GM20000 (cell line): Measurements from ENCODE around the gene TBX3.

Experiments used
- DNase-seq: peaks from one replicate; pipeline ENCODE4 v3.0.0; 2012; ENCODE audit warnings: low spot score
- TF ChIP-seq, protein P1 (sequence below): IDR thresholded peaks from 2 replicates; pipeline ENCODE4 v1.5.1; 2012; ENCODE audit warnings: mild to moderate bottlenecking, control low read depth; ENCODE audit errors: extremely low read depth, missing control alignments

TBX3 gene

DNA sequence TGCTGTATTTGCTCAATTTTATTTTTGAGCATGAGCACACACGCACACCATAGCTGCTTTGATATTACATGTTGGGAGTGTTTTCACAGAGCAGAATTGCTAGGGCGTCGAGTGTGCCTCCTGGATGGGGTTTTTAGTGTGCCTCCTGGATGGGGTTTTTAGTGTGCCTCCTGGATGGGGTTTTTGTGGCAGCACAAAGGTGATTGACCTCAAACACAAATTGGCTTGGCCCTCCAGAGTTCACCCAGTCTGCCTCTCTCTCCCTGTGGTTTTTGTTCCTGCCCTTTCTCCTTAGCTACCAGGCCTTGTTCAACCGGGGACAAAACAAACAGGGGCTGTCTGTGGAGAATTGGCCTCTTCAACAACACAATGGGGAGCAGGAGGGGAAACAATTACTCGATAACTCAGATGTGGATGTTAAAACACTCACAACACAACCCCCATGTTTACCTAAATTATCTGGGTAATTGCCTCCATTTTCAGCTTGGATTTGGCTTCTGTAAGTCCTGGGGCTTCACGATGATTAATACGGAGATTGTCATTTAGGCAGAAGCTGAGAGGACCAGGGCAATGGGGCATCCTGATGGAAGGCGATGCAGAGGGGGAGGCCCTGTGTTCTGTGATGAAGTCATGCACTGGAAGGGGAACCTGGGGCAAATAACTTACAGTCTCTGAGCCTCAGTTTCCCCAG, 26.9 kb downstream of the TBX3 start:
- TF ChIP-seq, protein P1, sequence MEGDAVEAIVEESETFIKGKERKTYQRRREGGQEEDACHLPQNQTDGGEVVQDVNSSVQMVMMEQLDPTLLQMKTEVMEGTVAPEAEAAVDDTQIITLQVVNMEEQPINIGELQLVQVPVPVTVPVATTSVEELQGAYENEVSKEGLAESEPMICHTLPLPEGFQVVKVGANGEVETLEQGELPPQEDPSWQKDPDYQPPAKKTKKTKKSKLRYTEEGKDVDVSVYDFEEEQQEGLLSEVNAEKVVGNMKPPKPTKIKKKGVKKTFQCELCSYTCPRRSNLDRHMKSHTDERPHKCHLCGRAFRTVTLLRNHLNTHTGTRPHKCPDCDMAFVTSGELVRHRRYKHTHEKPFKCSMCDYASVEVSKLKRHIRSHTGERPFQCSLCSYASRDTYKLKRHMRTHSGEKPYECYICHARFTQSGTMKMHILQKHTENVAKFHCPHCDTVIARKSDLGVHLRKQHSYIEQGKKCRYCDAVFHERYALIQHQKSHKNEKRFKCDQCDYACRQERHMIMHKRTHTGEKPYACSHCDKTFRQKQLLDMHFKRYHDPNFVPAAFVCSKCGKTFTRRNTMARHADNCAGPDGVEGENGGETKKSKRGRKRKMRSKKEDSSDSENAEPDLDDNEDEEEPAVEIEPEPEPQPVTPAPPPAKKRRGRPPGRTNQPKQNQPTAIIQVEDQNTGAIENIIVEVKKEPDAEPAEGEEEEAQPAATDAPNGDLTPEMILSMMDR, result no peak
- DNase-seq, result no peak

DNA sequence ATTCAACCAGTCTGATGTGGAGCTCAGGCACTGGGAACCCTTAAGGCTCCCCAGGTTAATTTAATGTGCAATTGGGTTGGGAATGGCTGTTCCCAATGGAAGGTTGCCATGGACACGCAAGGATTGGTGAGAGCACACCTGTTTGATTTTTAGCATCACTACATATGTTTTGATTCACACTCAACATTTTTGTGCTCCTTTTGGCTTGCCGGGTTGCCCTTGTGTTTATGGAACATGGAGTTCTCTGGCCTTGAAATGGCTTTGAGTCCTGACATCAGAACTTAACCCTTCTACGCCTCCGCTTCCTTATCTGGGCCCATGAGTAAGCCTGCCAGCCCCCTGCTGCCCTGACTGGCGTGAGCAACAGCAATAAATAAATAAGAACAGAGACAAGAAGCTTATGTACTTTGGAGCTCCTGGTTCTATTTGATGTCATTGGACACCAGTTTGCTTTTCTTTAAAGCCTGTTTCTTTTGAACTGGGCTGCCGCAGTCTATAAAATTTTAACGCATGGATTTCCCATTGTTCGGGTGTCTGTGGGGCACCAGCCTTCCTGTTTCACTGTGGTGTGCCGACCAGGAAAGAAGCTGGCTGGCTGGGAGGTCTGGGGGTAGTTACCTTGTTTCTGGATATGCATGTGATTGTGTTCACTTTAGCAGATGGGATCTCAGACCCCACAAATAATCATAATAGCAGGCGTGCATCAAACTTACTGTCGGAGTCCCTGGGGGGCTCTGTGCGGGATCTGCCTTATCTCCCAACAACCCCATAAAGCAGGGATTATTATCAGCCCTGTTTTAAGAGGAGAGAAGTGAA, 27.8 kb downstream of the TBX3 start:
- no peak for DNase-seq
- TF ChIP-seq, protein P1, result no peak

DNA sequence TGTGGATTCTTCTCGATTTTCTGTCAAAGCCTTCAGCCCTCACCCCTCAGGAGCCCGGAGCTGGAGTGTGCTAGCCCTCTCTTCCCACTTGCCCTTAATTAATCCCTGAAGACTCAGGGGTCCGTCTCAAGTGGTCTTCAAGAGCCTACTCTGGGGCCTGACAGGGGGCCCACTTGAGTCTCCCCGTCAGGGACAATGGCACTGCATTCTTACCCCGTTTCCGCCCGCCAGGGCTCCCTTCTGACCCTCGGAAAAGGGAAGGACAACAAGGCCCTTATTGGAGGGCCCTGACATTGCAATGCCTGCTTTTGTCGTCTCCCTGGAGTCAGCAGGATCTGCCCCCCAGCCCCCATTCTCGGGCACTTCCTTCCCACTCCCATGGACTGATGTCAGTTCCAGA, 34.4 kb downstream of the TBX3 start:
- no peak for DNase-seq
- TF ChIP-seq, protein P1, result no peak

DNA sequence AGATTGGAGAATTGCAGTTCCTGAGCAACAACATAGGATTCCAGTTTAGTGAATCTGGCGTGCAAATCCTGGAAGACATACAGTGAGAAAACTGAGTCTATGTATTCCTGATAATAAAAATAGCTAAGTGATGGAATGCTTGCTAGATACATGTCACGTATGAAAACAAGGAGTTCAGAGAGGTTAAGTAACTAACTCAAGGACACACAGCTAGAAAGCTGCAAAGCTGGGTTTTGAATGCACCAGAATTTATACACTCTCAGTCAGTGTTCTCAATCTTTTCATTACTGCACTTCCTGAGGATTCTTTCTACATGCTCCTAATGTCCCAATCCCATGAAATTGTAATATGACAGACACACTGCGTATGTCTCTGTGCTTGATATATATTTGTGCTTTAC, 35.3 kb downstream of the TBX3 start:
- TF ChIP-seq, protein P1, result no peak
- no peak for DNase-seq

DNA sequence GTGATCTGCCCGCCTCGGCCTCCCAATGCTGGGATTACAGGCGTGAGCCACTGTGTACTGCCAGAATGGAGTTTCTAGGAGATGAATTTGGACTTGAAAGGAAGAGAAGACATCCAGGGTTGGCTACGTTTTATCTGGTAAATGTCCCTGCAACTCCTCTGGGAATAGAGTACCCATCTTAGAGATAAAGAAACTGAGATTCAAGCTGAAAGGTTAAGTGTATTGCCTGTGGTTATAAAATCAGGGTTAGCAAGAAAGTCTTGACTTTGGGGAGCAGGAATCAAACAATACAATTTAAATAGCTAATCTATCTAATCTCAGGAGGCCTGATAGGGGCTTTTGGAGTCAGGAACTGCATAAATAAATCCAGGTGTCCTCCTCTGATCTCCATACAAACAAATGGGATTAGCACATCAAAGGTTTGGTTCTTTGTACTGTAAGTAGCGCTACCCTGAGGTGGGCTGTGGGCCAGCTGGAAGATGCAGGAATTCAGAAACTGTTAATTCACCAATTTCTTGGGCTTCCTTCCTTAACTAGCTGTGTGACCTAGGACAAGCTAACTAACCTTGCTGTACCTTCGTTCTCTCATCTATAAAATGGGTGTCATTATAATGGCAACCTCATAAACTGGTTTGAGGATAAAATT, 45.1 kb downstream of the TBX3 start:
- no peak for DNase-seq
- TF ChIP-seq, protein P1, result no peak

DNA sequence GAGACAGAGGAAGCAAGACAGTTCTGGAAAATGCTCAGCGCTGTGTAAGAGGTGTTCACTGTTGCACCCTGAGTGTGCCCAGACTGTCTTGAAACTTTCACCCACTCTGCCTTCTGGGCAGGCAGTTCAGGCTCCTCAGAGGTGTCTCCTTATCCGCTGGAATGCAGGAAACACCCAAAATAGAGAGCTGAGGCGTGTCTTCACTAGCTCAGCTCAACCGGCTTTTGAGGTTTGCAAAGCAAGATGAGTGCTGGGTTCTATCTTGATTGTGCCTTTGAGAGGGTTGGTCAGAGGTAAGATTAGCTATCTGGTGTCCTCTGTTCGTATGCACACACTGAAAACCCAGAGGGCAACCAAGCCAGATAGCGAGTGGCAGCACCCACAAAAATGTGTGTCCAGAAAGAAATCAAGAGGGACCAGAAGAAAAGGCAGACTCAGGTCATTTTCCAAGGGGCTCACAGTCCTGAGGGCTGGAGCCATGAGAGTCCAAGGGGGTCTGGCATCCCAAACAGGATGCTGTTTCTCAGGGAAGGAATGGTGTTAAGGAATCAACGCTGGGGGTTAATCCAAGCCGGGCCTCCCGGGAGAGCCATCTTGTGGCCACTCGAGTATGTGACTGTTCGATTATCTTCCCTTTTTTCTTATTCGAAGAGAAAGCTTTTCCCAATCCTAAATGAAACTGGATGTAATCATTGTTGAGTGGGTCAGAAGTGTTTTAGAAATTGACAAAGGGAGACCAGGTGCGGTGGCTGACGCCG, 47.1 kb downstream of the TBX3 start:
- DNase-seq, result no peak
- TF ChIP-seq, protein P1, result no peak
